ENCODE measurements around the gene VSX2.
A peak's percentile ranks its signal among the peaks of the same experiment; 100 is the strongest.

Gene VSX2

GRCh38 chr14:74223016-74223415 lies 16.2 kb upstream of the VSX2 start:
- no peak for DNase-seq

- no peak for DNase-seq
These were observed 7.5 kb upstream of the VSX2 start for GRCh38 chr14:74231784-74232183.

GRCh38 chr14:74235017-74235416 lies 4.2 kb upstream of the VSX2 start:
- DNase-seq: no peak

DNA sequence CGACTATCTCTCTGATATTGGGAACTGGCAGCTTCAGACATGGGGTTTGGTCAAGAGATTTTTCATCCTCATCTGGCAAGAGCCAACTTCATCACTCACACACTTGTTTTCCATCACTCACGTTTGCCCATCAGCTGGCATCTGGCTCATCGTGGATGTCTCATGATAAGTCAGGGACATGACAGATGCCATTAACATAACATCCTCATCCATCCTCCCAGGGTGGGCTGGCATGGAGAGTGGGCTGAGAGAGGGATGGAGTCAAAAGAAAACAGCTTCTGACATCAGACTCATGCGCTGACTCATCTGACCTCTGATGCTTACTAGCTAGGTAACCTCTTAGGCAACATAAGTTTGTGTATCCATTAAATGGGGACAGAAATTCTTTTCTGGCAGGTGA lies 1.8 kb upstream of the VSX2 start:
- DNase-seq: no peak

DNA sequence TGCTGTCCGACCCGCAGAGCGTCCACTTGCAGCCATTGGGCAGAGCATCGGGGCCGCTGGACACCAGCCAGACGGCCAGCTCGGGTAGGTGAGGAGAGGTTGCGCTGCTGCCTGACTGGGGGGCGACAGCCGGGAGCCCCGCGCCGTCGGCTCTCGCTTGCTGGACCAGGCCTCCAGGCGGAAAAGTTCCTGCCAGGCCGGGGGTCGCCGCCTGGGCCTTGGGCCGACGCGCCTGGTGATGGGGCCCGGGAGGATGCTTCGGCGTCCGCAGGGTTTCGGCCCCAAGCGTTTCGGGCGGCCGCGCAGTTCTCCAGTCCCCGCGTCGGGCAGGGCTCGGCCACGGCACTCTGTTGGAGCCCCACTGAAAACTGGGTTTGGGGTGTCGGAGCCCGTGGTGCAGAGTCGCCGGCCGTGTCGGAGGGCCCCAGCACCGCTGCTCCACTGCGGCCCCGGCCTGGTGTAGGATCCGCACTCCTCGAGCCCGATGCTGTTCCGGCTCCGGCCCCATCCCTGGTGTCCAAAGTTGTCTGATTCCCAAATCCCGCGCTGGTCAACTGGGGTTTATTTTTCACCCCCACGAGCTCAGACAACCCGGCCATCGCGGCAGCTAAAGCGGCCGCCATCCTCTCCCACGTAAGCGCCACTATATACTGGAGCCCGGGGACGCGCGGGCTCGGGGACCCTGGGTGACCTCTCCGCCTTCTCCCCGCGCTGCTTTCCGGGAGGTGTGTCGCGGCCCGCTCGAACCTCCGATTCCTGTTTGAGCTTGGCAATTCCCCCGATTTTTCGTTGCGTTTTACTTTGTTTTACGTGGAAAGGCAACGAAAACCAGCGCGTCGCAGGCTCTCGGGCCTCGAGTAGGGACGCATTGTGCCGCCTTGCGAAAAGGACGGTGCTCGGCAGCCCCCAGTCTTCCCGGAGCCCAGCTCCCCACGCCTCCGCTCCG lies 872 bp downstream of the VSX2 start:
- no peak for DNase-seq

GRCh38 chr14:74240794-74241651 lies 1.8 kb downstream of the VSX2 start:
- no peak for DNase-seq

DNA sequence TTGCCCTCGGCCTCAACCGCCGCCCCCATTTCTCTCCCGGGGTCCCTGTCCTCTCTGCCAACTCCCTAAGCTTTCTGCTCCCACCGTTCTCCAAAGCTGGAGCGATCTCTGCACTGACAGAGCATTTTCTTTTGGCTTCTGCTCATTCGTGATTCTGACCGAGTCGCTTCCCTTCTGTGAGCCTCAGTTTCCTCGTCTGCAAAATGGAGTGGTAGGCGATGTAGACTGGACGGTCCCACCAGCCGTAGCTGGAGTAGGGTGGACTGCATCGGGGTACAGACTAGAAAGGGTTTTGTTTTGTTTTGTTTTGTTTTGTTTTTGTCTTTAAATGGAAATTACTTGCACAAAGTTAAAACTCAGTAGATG lies 2.4 kb downstream of the VSX2 start:
- no peak for DNase-seq

DNA sequence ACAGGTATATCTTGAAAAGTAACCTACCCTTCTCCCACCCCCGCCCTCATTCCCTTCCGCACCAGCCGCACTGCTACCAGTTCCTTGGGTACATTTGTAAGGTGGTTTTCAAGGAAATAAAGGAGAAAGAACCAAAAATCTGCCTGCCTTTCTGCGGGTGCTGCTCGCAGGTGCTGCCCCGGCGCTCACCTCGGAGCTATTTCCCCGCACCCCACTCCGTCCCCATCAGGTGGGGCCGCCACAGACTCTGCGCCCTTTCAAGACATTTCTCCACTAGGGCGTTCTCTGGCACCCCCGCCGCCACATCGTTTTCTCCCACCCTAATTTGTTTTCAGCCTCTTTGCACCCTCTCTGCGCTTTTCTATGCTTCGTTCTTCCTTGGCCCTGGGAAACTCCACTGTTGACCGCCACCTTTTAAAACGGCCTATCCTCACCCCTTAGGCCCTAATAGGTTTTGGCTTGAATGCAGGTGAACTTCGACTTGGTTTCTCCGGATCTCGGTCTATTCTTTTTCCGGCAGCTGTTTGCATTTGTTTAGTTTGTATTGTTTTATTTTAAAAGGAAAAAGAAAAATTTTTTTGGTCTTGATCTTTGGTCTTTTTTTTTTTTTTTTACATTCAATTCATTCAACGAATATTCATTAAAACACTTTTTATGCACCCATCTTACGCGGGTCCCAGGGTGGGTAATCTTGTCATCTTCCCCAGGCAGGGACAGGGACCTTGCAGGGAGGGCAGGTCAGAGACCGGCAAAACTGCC lies 3.0 kb downstream of the VSX2 start:
- no peak for DNase-seq

DNA sequence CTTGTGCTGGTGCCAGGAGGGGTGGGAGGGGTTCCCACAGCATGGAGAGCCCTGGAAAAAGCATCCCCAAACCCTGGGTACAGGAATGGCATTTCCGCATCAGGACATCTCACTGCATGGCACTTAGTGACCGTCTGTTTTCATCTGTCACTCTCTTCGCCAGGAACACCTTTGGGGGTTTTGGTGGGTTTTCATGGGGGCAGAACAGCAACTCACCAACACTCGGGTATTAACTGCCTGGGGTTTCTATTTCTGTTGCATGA lies 3.5 kb downstream of the VSX2 start:
- no peak for DNase-seq

DNA sequence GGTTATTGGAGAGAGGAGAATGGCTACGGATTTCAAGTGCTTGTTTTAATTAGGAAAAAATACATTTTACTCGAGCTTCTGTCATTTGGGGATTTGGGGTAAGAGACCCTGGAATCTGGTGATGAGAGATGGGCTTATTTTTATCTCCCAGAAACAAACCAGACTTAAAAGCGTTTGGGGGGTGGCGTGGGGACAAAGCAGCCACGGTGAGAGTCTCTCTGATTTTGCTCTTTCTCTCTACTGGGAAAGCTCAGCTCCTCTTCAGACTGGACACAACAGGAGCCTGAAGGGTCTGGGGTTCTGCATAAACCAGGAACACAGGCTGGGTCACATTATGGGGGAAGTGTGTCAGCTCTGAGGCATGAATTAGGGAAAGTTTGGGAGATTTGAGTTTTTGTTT lies 3.8 kb downstream of the VSX2 start:
- no peak for DNase-seq

DNA sequence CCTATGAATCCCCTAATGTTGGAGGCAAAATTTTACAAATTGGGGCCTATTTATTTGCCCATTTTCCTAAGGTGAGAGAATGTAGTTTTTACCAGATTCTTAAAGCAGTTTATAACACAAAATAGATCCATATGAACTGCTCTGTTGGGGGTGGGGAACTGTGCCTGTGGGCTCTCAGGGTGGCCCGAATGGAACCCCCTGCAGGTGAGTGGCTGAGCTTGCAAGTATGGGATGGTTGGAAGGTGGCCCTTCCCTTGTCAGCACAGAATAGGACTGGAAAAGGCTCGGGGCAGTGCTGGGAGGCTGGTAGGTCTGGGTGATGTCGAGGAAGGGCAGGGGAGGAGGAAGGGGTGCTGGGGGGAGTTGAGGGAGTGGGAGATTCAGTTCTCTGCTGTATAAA lies 4.9 kb downstream of the VSX2 start:
- no peak for DNase-seq

- no peak for DNase-seq
These were observed 6.0 kb downstream of the VSX2 start for GRCh38 chr14:74245292-74245691.

- DNase-seq: no peak
These were observed 7.3 kb downstream of the VSX2 start for GRCh38 chr14:74246542-74246941.

GRCh38 chr14:74248017-74248416 lies 8.8 kb downstream of the VSX2 start:
- DNase-seq: no peak

DNA sequence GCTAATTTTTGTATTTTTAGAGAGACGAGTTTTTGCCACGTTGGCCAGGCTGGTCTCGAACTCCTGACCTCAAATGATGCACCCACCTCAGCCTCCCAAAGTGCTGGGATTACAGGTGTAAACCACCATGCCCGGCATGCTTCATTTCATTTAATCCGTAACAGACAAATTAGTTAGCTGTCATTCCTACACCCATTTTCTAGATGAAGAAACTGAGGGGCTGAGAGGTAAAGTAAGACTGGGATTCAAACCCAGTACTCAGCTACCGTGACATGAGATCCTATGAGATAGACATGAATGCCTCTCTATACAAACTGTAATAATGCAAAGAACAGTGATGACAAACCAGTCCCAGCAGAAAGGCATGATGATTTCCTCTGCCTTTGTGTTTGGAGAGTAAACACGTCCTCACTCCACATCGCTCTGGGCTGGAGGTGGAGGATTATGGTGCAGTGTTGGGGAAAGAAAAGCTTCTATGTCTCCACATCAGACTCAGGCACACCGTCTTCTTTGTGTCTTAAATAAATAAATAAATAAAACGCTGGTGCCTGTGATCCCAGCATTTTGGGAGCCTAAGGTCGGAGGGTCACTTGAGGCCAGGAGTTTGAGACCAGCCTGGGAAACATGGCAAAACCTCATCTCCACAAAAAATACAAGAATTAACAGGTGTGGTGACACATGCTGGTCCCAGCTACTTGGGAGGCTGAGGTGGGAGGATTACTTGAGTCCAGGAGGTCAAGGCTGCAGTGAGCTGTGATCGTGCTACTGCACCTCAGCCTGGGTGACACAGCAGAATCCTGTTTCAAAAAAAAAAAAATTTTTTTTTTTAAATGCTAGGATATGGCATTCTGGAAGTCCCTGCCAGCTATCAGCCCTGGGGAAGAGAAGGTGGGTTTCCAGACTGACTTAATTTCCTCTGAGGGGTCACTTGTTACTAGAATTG lies 10.5 kb downstream of the VSX2 start:
- no peak for DNase-seq

- DNase-seq: no peak
These were observed 16.0 kb downstream of the VSX2 start for GRCh38 chr14:74255281-74255680.

DNA sequence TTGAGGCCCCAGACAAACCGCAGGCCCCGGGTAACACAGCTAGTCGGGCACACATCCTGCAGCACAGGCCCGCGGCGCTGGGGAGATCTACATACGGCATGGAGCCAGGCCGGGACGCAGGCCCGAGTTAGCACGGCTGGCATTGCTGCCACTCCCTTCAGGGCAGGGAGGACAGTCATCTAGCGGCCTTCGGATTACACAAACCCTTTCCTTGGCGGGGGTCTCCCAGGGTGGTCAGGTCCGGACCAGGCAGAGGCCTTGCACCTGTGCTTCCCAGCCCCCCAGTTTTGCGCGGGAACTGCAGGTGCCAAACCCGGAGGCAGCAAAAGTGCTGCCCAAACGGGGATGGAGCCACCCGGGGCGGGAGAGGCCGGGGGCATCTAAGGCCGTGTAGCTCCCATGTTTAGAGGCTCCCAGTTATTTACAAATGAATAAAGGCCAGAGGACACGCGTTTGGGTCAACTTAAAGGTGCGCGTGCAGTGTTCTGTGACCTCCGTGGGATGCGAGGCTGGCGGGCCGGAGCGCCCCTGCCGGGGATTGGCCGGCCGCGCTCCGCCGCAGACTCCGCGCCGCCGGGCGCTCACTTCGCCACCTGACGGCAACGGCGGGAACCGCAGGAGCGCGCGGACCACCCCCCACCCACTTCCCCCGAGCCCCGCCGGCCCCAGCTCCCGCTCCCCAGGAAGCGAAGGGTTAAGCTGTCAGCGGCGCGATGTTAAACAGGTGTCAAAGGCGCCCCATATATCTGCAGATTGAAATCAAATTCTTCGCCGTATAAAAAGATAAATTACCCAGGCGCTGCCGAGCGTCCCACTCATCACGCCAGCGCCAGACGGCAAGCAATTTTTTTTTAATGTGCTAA lies 18.1 kb downstream of the VSX2 start:
- peak; percentile 65 for DNase-seq

DNA sequence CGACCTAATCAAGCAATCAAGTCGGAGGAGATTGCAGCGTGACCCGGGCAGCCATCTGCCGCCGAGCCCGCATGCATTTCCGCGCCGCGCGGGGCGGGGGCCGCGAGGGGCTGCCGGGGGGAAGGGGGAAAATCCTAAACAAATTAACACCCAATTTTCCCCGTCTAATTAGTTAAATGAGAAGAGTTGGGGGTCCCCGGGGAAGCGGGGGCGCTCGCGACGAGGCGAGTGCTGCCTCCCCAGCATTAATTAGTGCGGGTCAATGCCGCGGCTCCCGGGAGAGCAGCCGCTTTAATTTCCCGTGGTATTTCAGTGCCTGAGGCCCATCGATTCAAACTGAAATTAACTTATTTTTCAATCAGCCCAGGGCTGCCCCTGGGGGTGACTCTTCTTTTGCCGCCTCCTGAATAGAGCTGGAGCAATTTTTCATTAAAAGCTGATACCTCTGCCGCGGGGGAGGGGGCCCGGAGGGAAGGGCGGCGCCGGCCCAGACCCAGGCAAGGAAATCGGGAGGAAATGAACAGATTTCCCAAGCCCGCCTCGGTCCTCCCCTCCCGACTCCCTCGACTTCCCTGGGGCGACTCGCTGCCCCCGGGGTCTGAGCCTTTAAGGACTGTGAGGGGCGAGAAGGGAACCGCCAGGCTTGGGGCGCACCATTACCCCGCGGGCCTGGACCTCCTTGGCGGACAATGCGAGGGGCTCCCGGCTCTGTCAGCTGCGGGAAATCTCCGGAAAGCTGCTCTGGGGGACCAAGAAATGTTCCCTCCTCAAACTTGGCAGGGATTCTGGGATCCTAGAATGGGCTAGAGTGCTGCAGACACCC lies 18.9 kb downstream of the VSX2 start:
- no peak for DNase-seq

DNA sequence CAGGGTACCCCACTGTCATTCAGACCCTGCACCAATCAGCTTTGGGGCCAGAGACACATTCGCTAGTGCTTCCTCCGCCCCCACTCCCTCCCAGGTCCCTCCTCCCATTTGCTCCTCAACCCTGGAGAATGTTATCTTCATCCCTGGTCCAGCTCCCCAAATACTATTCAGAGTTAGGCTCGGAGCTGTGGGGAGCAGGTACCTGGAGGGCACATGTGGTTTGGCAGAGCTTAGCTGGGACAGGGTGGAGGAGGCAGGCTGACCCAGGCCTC lies 19.5 kb downstream of the VSX2 start:
- DNase-seq: no peak

GRCh38 chr14:74259513-74259912 lies 20.3 kb downstream of the VSX2 start:
- no peak for DNase-seq

Measured in activated naive CD4-positive, alpha-beta T cell treated with Interleukin-2 at 50 U/mL for 16 hours (primary cell).